Spleen (tissue), 7 donors: ENCODE results near the gene HLCS.

ENCODE experiments used
- POLR2A ChIP-seq, 3 donors: fragments of 450-650 bp; IDR thresholded peaks; one replicate each; pipeline ENCODE4 v1.5.1; 2017; ENCODE audit warnings: antibody characterized with exemption in 3 of 3, mild to moderate bottlenecking in 1 of 3
- POLR2AphosphoS5 ChIP-seq, 3 donors: sonication (generic); formaldehyde crosslinking; IDR thresholded peaks; one replicate each; pipeline ENCODE4 v1.5.1; 2017; ENCODE audit warnings: antibody characterized with exemption in 3 of 3
- TF ChIP-seq, protein P1 (sequence below), 11 experiments: fragments of 200-600 bp in 7 of 11; fragments of 450-650 bp in 4 of 11; sonication (generic) in 4 of 11; IDR thresholded peaks in 8 of 11; conservative IDR thresholded peaks in 3 of 11; 1 replicate in 7 of 11; 2 replicates in 4 of 11; pipeline versions ENCODE4 v1.4.0 to v1.8.0; 2016 to 2021; ENCODE audit warnings: antibody characterized with exemption in 11 of 11, inconsistent platforms in 4 of 11, mild to moderate bottlenecking in 1 of 11
- donor health status: DM: no; HTN: no; CAD: no; lungs with moderate emphysema.
- donor health status: DM: no; HTN: no; CAD: no.
- donor health status: DM: no; HTN: no; CAD: no.

DNA sequence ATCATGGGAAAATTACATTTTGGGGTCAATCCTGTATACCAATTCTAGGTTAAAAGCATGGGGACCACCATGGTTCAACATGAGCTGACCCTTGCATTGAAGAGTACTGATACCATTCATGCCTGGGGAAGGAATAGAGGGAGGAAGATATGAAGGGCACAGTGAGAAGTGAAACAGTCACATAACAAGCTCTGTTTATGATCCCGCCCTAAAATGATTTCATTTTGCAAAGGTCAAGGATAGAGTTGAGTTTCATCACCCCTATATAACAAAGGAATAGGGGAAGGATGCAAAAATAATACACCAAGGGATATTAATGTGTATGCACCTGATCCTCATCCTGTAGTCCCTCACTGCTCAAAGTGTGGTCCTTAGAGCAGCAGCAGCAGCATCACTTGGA lies 2.5 kb upstream of the HLCS start:
- TF ChIP-seq POLR2A (IDR thresholded peaks at IDR 0.05): no peak
- TF ChIP-seq, protein P1, sequence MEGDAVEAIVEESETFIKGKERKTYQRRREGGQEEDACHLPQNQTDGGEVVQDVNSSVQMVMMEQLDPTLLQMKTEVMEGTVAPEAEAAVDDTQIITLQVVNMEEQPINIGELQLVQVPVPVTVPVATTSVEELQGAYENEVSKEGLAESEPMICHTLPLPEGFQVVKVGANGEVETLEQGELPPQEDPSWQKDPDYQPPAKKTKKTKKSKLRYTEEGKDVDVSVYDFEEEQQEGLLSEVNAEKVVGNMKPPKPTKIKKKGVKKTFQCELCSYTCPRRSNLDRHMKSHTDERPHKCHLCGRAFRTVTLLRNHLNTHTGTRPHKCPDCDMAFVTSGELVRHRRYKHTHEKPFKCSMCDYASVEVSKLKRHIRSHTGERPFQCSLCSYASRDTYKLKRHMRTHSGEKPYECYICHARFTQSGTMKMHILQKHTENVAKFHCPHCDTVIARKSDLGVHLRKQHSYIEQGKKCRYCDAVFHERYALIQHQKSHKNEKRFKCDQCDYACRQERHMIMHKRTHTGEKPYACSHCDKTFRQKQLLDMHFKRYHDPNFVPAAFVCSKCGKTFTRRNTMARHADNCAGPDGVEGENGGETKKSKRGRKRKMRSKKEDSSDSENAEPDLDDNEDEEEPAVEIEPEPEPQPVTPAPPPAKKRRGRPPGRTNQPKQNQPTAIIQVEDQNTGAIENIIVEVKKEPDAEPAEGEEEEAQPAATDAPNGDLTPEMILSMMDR (IDR thresholded peaks at IDR 0.05 in 8 of 11, conservative IDR thresholded peaks at IDR 0.05 in 3 of 11): no peak
- TF ChIP-seq POLR2AphosphoS5 (IDR thresholded peaks at IDR 0.05): no peak
